ENCODE data around the gene L2HGDH.
A peak's percentile ranks its signal among the peaks of the same experiment; 100 is the strongest.

Gene L2HGDH

DNA sequence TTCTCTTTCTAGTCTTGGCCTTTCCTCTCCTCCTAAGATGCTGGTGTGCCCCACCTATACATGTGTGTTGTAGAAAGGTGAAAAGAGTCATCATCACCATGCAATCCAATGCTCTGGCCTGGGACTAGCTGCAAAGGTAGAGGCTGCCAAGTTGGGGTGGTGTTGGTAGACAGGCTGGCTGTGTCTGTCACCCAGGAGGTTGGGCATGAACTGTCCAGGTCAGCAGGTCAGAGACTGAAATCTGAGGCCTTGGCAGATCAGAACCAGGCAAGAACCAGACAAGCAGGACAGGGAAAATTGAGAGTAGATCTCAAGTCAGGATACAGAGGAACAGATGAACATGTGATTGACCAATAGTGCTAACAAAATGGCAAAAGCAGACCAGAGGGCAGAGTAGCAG, 26.2 kb downstream of the L2HGDH start:
- DNase-seq, result no peak

DNA sequence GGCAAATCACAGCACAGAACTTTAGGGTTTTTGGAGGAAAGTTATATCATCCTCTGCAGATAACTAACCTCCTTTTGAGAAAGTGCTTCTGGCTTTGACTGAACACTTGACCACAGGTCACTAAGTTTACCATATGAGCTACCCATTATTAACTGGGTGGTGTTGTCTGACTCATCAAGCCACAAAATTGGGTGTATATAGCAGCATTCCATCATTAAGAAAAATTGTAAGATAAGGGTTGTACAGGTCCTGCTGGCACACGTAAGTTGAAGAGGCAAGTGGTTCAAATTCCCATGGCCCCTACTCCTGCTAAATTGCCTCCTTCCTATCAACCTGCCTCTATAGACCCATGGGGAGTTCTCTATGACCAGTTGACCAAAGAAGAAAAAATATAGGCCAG, 39.5 kb downstream of the L2HGDH start:
- no peak for DNase-seq

DNA sequence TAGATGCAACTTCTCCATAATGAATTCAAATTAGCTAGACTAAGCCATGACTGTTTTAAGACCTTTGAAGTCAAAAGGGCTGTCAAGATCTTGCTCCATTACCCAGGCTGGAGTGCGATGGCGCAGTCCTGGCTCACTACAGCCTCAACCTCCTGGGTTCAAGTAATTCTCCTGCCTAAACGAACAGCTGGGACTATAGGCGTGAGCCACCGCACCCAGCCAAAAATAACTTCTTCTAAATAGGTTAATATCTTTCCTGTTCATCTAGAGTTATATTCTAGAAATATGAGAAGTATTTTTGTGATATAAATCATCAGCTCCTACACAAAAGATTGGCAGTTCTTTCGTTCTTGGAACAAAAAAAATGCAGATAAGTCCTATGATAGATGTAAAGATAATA, 41.1 kb downstream of the L2HGDH start:
- DNase-seq, result no peak

DNA sequence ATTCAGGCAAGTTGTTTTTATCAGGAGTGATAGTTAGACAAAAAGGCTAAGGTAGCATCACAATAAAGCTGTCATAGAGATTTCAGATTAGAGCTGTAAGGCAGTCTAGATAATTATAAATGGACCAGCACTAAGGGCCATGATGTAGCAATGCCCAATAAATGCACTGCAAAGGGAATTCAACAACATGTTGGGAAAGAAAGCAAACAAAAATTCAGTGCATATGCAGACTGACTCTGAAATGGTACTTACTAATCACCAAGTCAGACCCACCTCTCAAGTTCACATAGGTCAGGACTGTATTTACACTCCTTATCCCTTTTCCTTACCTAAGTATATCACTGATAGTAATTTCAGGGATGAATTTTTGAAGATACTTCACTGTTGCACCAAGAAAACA, 47.0 kb downstream of the L2HGDH start:
- no peak for DNase-seq

DNA sequence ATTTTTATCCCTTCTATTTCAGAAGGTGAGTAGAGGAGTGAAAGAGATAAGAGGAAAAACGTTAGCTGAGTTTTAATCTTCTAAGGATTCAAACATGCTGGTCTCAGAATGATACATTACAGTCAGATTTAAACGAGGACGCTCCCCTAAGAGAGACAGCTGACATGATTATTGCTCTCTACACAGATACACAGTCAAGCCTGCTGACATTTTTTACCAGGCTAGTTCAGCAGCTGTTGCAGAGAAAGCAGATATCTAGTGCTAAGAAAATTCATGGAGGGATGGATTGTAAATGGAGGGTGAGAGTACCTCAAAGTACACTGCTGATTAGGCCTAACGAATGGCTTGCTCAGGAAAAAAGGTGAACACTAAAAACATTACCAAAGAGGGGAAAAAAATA, 48.7 kb downstream of the L2HGDH start:
- DNase-seq, result no peak

DNA sequence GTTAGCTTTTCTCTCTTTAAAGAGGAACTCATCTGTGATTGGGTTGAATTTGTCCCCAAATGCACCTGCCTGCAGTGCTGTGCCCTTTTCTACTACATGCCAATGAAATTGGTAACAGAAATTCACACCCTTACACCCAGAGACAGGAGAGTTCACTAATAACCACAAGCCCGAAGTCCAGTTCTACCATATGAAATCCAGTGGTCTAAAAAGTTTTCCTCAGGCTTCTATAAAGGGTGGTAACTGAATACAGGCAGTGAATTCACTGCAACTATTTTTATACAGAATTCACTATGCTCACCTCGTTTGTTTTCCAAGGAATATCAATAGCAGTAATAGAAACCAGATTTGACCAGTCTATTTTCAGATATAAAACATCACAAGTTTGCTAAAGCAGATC, 49.2 kb downstream of the L2HGDH start:
- no peak for DNase-seq

DNA sequence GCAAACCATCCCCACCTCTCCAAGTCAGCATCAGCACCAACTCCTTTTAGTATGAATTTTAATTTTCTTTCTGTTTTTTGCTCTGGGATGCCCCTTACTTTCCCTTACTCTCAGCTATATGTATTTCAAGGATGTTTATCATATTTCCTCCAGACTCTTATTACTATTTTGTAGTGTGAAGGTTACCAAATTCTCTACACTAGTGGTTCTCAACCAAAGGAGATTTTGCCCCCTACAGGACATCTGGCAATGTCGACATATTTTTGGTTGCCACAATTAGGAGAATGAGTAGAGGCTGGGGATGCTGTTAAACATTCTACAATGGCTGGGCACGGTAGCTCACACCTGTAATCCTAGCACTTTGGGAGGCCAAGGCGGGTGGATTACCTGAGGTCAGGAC, 51.5 kb downstream of the L2HGDH start:
- DNase-seq, result peak; percentile 4

DNA sequence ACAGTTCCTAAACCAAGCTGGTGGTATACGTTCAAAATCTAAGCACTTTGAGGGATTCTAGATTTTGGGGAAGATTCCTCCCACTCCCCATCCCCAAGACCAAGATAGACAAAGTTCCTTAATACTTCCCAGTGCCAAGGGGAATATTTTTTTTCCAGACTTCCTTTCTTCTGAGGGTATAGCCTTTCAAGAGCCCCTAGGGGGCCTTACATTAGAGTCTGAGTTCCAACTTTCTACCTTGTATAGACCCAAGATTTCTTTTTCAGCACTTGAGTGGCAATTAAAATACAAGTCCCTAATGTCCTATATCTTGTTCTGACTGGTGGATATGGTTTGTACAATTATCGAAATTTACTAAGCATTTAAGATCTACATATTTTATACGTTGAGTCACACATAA, 52.0 kb downstream of the L2HGDH start:
- DNase-seq, result no peak

DNA sequence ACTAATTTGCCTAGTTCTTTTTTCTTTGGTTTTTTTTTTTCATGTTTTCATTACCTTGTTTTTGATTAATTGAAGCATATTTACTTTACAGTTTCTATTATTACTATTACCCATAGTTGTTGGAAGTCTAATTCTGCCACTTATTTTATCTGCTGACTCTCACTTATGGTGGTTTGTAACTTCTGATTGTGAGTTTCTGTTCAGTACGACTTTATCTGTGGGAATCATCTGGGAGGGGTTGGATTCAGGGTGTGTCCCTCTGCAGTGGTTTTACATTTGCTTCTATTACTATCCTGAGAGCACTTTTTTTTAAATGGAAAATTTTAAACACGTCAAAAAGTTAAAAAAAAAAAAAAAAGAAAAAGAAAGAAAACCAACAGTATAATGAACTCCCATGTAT, 54.3 kb downstream of the L2HGDH start:
- DNase-seq, result no peak

DNA sequence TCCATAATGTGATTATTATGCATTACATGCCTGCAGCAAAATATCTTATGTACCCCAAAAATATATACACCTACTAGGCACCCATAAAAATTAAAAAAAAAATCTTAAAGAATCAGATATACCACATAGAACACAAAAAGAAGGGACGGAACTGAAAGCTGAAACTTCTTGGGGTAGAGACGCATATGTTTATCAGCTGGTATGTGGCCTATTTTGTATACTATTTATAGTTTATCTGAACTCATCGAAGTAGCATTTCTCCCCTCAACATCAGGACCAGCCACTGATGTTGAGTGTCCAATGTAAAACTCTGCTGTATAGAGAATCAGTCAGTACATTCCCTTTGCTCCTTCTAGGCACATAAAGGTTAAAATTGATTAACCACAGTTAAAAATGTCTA, 57.8 kb downstream of the L2HGDH start:
- no peak for DNase-seq

DNA sequence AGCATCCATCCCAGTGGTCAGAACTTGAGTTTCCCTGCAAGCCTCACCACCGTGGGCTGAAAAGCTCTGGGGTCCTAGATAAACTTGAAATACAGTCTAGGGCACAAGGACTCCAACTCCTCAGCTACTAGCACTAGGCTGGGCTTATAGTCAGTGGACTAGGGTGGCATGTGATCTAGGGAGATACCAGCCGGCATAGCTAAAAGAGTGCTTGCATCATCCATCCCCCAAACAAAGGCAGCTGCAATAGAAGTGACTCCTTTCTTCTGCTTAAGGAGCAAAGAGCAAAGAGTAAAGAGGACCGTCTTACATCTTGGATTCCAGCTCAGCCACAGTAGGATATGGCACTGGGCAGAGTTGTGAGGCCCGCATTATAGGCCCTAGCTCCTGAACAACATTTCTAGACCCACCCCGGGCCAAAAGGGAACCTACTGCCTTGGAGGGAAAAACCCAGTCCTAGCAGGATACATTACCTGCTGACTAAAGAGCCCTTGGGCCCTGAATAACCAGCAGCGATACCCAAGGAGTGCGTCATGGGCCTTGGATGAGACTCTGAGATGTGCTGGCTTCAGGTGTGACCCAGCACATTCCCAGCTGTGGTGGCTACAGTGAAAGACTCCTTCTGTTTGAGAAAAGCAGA, 62.8 kb downstream of the L2HGDH start:
- no peak for DNase-seq

DNA sequence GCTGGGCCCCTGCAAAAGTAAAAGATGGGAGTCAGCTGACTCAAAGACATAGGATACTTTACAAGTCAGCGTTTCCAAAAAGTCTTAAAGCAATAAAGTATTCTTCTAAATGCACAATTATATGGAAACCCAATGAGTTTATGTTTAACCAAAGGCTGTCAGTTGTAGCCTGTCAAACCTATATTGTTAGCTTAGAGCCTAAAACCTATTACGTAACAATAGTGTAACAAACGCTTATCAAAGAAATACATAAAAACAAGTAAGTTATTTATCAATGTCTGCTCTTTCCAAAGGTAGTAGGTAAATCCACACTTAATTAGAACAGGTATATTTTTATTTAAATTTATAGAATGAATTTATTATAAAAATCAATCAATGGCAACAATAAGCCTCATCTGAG, 64.8 kb downstream of the L2HGDH start:
- no peak for DNase-seq

DNA sequence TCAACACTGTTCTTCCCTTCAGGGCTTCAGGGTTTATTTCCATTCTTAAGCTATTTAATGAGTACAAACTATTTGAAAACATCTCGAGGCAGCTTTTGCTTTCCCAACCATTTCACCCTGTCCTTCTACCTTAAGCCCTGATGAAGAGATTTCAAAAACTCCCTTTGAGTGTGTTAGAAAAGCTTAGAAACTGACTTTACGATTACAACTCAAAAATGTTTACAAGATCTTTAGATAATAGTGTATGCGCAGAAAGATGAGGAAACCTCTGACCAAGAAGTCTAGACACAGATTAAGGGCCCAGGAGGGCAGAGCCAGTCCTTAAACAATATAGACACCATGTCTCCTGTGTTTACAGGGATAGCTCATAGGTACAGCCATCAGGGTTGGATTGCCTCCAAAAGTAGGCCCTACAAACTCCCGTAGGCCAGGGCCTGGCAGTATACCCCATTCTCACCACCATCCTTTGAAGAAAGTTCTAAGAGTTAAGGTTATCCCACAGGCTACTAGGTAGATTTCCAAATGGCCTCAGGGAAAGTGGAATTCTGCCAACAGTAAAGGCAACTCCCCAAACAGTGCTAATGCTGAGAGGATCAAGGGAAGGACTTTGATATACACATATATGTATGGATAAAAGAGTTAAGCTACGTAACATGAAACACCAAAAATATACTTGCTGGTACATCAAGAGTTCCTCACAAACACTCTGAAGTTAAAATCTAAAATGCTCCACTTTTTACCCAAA, 69.3 kb downstream of the L2HGDH start:
- no peak for DNase-seq

DNA sequence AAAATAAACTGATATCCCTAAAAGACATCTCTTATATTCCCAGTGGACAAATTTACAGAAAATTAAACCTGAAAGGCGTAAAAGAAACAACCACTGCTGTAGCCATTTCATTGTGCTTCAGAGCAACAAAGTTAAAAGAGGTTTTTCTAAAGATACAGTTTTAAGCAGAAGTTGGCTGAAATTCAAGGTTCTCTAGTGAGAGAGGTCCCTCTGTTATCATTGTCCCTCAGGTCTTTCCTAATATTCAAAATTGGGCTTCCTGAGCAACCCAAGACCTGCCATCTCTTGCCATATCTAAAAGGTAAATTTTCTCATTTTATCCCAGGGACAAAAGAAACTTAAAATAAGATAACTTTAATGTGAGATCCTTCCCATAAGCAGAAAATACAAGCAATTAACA, 69.9 kb downstream of the L2HGDH start:
- DNase-seq, result no peak

DNA sequence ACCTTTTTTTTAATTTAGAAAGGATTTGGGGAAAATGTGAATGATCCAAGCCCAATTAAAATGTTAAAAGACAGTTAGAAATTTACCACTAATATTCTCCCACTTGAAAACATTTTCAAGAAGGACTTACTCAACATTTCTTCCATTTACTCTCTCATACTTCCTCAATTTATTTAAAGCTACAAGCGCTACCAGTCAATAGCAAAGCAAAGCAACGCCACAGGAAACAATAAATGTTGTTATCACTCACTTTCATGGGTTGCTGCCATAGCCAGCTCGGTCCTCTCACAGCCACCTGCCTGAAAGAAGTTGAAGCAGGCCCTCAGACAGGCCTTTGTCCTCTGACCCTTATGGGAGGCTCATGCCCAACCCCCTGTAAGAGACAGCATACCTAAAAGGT, 74.6 kb downstream of the L2HGDH start:
- no peak for DNase-seq

DNA sequence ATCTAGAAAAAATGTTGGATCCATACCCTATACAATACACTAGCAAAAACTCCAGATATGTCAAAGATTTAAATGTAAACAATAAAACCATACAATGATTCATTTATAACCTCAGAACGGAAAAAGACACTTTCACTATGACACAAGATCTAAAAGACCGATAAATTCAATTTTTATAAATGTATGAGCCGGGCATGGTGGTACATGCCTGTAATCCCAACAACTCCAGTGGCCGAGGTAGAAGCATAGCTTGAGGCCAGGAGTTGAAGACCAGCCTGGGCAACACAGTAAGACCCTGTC, 78.1 kb downstream of the L2HGDH start:
- no peak for DNase-seq

DNA sequence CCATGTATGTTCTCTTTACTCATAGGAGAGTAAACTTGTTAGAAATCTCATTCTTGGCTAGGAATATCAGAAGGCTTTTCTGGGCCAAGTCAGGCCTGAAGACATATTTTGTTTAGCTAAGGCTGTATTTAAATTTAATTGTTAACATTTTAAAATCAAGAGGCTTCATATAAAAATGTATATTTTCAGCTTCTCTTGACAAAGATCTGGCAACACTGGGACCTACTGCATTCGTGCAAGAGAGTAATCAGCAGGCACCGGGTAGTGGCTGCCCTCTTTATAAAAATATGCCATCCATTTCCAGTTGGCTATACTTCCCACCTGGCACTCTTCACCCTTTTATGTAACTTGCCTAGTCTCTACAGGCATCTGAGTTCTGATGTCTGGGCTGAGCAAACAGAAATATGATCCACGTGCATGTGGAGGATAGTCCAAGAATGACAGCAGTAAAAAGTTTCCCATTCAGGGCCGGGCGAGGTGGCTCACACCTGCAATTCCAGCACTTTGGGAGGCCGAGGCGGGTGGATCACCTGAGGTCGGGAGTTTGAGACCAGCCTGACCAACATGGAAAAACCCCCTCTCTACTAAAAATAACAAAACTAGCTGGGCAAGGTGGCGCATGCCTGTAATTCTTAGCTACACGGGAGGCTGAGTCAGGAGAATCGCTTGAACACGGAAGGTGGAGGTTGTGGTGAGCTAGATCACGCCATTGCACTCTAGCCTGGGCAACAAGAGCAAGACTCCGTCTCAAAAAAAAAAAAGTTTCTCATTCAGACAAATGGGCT, 78.7 kb downstream of the L2HGDH start:
- DNase-seq, result peak; percentile 12

DNA sequence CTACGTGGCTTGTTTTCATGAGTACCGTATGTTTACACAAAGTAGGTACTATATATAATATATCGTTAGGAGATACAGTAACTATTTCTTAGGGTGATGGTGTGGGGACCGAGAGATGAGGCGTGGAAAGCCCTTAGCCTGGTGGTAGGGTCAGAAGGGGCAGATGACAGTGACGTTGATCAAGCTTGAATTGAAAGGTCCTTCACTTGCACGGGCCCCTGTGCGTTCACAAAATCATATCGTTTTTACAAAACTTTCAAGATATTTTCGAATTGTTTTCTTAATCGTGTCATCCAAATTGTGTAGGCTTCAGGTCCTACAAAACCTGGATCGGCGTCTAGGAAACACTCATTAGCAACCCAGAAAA, 79.8 kb downstream of the L2HGDH start:
- DNase-seq, result no peak

DNA sequence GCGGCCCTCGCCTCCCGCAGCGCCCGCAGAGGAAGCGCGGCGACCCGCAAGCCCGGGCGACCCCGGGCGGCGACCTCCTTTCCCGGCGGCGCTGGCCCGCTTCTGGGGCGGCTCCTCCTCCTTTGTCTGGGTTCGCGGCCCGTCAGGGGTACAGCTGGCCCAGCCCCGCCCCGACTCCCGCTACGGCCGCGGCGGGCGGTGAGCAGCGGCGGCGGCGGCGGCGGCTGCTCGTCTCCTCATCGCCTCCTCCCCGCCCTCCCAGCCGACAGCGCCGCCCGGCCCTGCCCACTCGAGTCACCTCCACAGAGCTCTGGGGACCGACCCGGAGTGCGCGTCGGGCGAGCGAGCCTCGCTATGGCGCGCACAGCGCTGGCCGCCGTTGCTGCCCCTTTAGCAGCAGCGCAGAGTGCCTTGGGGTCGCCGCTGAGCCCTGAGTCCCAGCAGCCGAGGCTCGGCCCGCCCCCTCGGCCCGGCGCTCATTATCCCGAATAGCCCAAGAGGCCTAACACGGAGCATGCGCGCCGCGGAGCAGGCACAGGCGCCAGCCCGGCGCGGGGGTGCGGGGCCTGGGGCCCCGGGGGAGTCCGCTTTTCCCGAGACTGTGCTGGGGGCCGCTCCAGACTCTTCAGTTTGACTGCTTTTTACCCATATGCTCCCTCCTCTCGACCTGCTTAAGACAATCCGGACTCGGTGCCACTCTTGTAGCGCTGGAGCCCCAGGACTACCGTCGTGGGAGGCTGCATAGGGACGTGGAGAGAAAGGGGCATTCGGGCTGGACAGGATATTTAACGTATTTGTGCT, 80.4 kb downstream of the L2HGDH start, which contains the start of gene SOS2:
SOS2 (minus strand) TSS at position 104 of the 801 bp plus-strand sequence. CDS start 295 bp downstream, outside the sequence.
- DNase-seq, result peak; percentile 88

DNA sequence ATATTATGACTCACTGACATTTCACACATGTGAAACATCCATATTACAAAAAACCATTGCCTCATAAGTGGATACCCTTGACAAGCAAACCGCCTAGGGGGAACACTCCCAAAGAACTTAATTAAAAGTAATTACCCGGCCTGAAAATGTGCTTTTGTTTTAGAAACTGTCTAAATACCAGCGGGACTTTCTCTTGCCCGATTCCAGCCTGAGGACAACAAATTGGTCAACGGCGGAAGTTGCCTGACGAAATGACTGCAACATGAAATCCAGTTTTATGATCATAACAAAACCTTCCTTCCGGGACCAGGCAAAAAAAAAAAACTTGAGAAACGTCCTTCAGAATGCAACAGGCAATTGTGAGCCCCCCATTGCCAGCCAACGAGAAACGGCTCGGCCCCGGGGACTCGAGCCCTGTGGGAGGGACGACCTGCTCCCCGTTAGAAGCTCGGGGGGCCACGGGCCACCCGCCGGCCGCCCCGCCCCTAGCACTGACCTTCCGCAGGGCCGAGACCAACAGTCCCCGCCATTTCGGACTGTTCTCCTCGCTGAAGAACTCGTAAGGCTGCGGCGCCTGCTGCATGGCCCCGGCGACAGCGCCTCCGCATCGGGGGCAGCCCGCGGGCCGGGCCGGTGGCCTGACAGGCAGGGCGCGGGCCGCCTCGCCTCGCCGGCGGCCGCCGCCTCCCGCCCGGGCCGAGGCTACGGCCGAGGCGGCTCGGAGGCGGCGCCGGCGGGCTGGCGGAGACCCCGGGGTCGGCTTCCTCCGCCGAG, 81.1 kb downstream of the L2HGDH start:
- DNase-seq, result no peak

DNA sequence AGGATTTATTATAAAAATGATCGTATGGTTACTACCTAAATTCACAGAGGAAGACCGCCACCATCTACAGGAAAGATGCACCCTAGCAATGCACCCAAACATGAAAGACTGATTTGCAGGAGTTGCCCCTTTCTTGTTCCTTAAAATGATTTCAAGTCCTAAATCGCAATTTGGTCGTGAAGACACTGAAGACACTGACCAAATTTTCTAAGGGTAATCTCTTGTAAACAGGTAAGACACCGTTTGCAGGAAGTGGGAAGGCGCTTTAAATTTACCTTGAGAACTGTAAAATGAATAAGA, 81.7 kb downstream of the L2HGDH start:
- no peak for DNase-seq

DNA sequence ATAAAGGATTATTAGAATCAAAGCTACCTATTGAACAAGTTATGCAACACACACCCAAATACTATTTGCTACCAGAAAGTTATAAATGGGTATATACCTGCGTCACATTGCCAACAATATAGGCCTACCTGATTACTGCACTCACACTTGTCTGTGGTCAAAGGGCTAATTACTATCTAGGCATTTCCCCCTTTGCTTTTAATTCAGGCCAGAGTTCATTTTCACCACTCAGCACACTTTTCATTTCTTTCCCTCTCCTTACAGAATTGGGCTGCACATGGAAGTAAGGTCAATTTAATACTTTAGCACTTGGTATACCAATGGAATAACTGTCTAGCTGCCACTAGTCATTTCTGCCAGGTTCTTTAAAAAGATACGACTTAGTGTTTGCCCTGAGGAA, 82.3 kb downstream of the L2HGDH start:
- DNase-seq, result no peak

DNA sequence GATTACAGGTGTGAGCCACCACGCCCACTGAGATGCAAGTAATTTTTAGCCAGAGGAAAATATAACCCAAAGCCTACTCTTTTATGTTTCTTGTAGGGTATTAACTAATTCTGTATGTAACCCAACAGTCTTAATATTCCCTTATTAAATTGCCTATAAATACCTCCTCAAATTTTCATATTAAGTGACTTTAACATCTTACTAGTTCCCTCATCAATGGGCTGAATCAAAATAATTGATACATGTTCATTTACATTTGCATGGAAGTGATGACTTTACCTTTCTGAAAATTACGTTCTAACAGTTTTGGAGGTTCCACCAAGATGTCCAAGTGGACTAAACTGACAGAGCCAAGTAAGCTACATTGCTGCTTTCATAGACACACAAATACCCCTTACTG, 83.7 kb downstream of the L2HGDH start:
- no peak for DNase-seq
